GM12892 (cell line): ENCODE measurements around the gene C2CD4C.

Experiments used
- POLR2A ChIP-seq: IDR thresholded peaks from 2 replicates; pipeline ENCODE4 v1.6.1; 2011; ENCODE audit warnings: low read depth, low read length, control low read depth
- POLR2AphosphoS5 ChIP-seq: IDR thresholded peaks from 2 replicates; pipeline ENCODE4 v1.6.1; 2011; ENCODE audit warnings: low read depth, low read length, control low read depth

- no peak for TF ChIP-seq POLR2A
- TF ChIP-seq POLR2AphosphoS5: no peak
Measured at GRCh38 chr19:383922-384798, 24.8 kb downstream of the C2CD4C start.
